Measurements from ENCODE around the gene GAS7. TPM values are rescaled to one million over a fixed set of nuclear protein-coding genes. Genes with fewer than 3 reads are reported as not detected.

The GAS7 gene
- total and polyA plus RNA-seq, 2 experiments from 2014 or later, result 1.9 to 10.7 TPM

DNA sequence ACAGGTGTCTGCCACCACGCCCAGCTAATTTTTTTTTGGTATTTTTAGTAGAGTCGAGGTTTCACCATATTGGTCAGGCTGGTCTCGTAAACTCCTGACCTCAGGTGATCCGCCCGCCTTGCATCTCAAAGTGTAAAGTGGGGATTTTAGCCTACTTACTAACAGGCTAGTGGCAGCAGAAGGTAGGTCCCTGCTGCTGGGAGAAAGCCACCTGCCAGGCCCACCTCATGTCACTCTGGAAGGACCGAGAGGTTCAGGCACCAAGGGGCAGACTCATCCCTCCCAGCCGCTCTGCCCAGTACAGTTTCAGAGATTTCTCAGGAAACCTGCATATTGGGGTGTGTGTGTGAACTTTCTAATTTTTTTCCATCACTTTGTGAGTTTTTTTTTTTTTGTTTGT, 291.3 kb downstream of the GAS7 start (continued):
- TF ChIP-seq ZNF331 (CRISPR knock-in tag; IDR thresholded peaks at IDR 0.05; ENCODE audit: low read depth) (no peak), CREB1 (CRISPR knock-in tag; IDR thresholded peaks at IDR 0.05; ENCODE audit: low read depth) (no peak), NANOG (IDR thresholded peaks at IDR 0.05; ENCODE audit: borderline replicate concordance) (no peak)

DNA sequence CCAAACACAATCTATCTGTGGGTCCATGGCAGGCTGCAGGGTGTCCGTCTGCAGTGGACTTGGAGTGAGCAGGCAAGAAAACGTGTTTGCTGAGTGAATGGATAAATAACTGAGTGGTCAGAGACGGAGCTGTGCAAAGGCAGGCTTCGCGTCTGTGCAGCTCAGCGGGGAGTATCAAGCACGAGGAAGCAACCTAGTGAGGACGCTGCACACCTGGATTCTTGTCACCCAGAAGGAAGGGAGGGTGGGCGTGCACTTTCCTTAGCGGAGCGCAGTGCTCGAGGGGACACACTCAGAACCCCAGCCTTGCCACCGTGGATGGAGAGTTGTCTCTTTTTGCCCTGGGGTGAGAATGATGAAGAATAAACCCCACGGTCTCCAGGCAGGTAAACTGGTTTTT, 291.8 kb downstream of the GAS7 start:
- Histone ChIP-seq H2AFZ (no peak overlapping the region), H4K20me1 (replicated peaks; ENCODE audit: insufficient read depth) (no peaks in the 10 kb centered on the region), H3K27me3 (ENCODE audit: insufficient read depth) (no peaks in the 10 kb centered on the region), H3F3A (replicated peaks; ENCODE audit: low read depth) (no peaks in the 10 kb centered on the region), H3K36me3 (ENCODE audit: insufficient read depth) (no peaks in the 10 kb centered on the region), H3K9me2 (ENCODE audit: insufficient read depth) (no peaks in the 10 kb centered on the region), H3K79me2 (replicated peaks; ENCODE audit: insufficient read depth) (no peaks in the 10 kb centered on the region), H3K27ac (ENCODE audit: low read depth) (no peak overlapping the region), H3K4me3 (no peak overlapping the region), H3K4me1 (ENCODE audit: insufficient read depth) (no peaks in the 10 kb centered on the region), H3K4me2 (no peak overlapping the region)
- DNase-seq (ENCODE audit: low spot score), result no peak
- Mint-ChIP-seq H3K36me3 (ENCODE audit: low read depth) (no peaks in the 10 kb centered on the region; the same call in 2 of the 3 replicates), H3K27me3 (ENCODE audit: insufficient read depth, low read depth, poor library complexity) (peaks cover 17% of the 10 kb centered on the region), H3K9me3 (no peaks in the 10 kb centered on the region; the same call in 2 of the 3 replicates), H3K27ac (no peak overlapping the region), H3K4me1 (peaks cover 19% of the 10 kb centered on the region), H3K4me3 (no peak overlapping the region)
- no peak for ATAC-seq
- TF ChIP-seq POLR2AphosphoS5 (IDR thresholded peaks at IDR 0.05; ENCODE audit: low read depth) (no peak), JUNB (IDR thresholded peaks at IDR 0.05; ENCODE audit: unreplicated experiment) (no peak), NANOG (IDR thresholded peaks at IDR 0.05; ENCODE audit: borderline replicate concordance) (no peak), ZNF114 (CRISPR knock-in tag; IDR thresholded peaks at IDR 0.05) (no peak), ZNF331 (CRISPR knock-in tag; IDR thresholded peaks at IDR 0.05; ENCODE audit: low read depth) (no peak), EZH2phosphoT487 (IDR thresholded peaks at IDR 0.05; ENCODE audit: unreplicated experiment) (no peak), CREB1 (CRISPR knock-in tag; IDR thresholded peaks at IDR 0.05; ENCODE audit: low read depth) (no peak), EZH2 (IDR thresholded peaks at IDR 0.05; ENCODE audit: low read depth, unreplicated experiment) (no peak), STAT1 (IDR thresholded peaks at IDR 0.05; ENCODE audit: unreplicated experiment) (no peak)
- TF ChIP-seq, protein P1, sequence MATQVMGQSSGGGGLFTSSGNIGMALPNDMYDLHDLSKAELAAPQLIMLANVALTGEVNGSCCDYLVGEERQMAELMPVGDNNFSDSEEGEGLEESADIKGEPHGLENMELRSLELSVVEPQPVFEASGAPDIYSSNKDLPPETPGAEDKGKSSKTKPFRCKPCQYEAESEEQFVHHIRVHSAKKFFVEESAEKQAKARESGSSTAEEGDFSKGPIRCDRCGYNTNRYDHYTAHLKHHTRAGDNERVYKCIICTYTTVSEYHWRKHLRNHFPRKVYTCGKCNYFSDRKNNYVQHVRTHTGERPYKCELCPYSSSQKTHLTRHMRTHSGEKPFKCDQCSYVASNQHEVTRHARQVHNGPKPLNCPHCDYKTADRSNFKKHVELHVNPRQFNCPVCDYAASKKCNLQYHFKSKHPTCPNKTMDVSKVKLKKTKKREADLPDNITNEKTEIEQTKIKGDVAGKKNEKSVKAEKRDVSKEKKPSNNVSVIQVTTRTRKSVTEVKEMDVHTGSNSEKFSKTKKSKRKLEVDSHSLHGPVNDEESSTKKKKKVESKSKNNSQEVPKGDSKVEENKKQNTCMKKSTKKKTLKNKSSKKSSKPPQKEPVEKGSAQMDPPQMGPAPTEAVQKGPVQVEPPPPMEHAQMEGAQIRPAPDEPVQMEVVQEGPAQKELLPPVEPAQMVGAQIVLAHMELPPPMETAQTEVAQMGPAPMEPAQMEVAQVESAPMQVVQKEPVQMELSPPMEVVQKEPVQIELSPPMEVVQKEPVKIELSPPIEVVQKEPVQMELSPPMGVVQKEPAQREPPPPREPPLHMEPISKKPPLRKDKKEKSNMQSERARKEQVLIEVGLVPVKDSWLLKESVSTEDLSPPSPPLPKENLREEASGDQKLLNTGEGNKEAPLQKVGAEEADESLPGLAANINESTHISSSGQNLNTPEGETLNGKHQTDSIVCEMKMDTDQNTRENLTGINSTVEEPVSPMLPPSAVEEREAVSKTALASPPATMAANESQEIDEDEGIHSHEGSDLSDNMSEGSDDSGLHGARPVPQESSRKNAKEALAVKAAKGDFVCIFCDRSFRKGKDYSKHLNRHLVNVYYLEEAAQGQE (IDR thresholded peaks at IDR 0.05; ENCODE audit: unreplicated experiment), result no peak
- TF ChIP-seq, protein P2, sequence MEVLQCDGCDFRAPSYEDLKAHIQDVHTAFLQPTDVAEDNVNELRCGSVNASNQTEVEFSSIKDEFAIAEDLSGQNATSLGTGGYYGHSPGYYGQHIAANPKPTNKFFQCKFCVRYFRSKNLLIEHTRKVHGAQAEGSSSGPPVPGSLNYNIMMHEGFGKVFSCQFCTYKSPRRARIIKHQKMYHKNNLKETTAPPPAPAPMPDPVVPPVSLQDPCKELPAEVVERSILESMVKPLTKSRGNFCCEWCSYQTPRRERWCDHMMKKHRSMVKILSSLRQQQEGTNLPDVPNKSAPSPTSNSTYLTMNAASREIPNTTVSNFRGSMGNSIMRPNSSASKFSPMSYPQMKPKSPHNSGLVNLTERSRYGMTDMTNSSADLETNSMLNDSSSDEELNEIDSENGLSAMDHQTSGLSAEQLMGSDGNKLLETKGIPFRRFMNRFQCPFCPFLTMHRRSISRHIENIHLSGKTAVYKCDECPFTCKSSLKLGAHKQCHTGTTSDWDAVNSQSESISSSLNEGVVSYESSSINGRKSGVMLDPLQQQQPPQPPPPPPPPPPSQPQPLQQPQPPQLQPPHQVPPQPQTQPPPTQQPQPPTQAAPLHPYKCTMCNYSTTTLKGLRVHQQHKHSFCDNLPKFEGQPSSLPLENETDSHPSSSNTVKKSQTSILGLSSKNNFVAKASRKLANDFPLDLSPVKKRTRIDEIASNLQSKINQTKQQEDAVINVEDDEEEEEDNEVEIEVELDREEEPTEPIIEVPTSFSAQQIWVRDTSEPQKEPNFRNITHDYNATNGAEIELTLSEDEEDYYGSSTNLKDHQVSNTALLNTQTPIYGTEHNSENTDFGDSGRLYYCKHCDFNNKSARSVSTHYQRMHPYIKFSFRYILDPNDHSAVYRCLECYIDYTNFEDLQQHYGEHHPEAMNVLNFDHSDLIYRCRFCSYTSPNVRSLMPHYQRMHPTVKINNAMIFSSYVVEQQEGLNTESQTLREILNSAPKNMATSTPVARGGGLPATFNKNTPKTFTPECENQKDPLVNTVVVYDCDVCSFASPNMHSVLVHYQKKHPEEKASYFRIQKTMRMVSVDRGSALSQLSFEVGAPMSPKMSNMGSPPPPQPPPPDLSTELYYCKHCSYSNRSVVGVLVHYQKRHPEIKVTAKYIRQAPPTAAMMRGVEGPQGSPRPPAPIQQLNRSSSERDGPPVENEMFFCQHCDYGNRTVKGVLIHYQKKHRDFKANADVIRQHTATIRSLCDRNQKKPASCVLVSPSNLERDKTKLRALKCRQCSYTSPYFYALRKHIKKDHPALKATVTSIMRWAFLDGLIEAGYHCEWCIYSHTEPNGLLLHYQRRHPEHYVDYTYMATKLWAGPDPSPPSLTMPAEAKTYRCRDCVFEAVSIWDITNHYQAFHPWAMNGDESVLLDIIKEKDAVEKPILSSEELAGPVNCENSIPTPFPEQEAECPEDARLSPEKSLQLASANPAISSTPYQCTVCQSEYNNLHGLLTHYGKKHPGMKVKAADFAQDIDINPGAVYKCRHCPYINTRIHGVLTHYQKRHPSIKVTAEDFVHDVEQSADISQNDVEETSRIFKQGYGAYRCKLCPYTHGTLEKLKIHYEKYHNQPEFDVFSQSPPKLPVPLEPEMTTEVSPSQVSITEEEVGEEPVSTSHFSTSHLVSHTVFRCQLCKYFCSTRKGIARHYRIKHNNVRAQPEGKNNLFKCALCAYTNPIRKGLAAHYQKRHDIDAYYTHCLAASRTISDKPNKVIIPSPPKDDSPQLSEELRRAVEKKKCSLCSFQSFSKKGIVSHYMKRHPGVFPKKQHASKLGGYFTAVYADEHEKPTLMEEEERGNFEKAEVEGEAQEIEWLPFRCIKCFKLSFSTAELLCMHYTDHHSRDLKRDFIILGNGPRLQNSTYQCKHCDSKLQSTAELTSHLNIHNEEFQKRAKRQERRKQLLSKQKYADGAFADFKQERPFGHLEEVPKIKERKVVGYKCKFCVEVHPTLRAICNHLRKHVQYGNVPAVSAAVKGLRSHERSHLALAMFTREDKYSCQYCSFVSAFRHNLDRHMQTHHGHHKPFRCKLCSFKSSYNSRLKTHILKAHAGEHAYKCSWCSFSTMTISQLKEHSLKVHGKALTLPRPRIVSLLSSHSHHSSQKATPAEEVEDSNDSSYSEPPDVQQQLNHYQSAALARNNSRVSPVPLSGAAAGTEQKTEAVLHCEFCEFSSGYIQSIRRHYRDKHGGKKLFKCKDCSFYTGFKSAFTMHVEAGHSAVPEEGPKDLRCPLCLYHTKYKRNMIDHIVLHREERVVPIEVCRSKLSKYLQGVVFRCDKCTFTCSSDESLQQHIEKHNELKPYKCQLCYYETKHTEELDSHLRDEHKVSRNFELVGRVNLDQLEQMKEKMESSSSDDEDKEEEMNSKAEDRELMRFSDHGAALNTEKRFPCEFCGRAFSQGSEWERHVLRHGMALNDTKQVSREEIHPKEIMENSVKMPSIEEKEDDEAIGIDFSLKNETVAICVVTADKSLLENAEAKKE (CRISPR knock-in tag; IDR thresholded peaks at IDR 0.05), result no peak
- TF ChIP-seq, protein P3, sequence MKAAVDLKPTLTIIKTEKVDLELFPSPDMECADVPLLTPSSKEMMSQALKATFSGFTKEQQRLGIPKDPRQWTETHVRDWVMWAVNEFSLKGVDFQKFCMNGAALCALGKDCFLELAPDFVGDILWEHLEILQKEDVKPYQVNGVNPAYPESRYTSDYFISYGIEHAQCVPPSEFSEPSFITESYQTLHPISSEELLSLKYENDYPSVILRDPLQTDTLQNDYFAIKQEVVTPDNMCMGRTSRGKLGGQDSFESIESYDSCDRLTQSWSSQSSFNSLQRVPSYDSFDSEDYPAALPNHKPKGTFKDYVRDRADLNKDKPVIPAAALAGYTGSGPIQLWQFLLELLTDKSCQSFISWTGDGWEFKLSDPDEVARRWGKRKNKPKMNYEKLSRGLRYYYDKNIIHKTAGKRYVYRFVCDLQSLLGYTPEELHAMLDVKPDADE (IDR thresholded peaks at IDR 0.05), result no peak
- TF ChIP-seq, protein P4, sequence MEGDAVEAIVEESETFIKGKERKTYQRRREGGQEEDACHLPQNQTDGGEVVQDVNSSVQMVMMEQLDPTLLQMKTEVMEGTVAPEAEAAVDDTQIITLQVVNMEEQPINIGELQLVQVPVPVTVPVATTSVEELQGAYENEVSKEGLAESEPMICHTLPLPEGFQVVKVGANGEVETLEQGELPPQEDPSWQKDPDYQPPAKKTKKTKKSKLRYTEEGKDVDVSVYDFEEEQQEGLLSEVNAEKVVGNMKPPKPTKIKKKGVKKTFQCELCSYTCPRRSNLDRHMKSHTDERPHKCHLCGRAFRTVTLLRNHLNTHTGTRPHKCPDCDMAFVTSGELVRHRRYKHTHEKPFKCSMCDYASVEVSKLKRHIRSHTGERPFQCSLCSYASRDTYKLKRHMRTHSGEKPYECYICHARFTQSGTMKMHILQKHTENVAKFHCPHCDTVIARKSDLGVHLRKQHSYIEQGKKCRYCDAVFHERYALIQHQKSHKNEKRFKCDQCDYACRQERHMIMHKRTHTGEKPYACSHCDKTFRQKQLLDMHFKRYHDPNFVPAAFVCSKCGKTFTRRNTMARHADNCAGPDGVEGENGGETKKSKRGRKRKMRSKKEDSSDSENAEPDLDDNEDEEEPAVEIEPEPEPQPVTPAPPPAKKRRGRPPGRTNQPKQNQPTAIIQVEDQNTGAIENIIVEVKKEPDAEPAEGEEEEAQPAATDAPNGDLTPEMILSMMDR (conservative IDR thresholded peaks at IDR 0.05; ENCODE audit: low read depth in 2 of 2), result no peak
